ENCODE measurements around the gene SLC39A3. TPM values are rescaled to one million over a fixed set of nuclear protein-coding genes. Genes with fewer than 3 reads are reported as not detected.

Gene SLC39A3
- total and polyA plus RNA-seq, 10 of the 15 experiments (the other 5 are each of a cell fraction or from before 2014, with no cell fraction given) = 0.63 to 67.1 (median 51.2) TPM

- no peak for TF ChIP-seq RELB (IDR thresholded peaks at IDR 0.05; ENCODE audit: low read depth)
- no peak for TF ChIP-seq NBN (IDR thresholded peaks at IDR 0.05)
- TF ChIP-seq KDM1A (IDR thresholded peaks at IDR 0.05; ENCODE audit: borderline replicate concordance) = no peak
- TF ChIP-seq MAX (IDR thresholded peaks at IDR 0.05; ENCODE audit: low read depth, low read length) = no peak
- TF ChIP-seq ETV6 (conservative IDR thresholded peaks at IDR 0.05 in 1 of 2, IDR thresholded peaks at IDR 0.05 in 1 of 2; ENCODE audit: borderline replicate concordance in 1 of 2, low read depth in 1 of 2) = no peak
- no peak for TF ChIP-seq ZNF24 (IDR thresholded peaks at IDR 0.05)
- no peak for TF ChIP-seq POLR2A (IDR thresholded peaks at IDR 0.05; ENCODE audit: low read depth, low read length)
- TF ChIP-seq RAD51 (IDR thresholded peaks at IDR 0.05) = no peak
- TF ChIP-seq CREB1 (IDR thresholded peaks at IDR 0.05; ENCODE audit: low read depth) = no peak
- TF ChIP-seq MEF2B (IDR thresholded peaks at IDR 0.05; ENCODE audit: partially characterized antibody, poor library complexity, severe bottlenecking) = no peak
- no peak for TF ChIP-seq EGR1 (IDR thresholded peaks at IDR 0.05; ENCODE audit: borderline replicate concordance in 1 of 2, low read depth in 2 of 2, low read length in 2 of 2)
- no peak for TF ChIP-seq SIN3A (IDR thresholded peaks at IDR 0.05; ENCODE audit: low read depth, low read length)
- no peak for TF ChIP-seq RB1 (IDR thresholded peaks at IDR 0.05; ENCODE audit: borderline replicate concordance)
These were observed 22.8 kb downstream of the SLC39A3 start (continued) for GRCh38 chr19:2716722-2717637.

All from GM12878 (cell line).